HK-2 (cell line): ENCODE results near the gene EPS8.

ENCODE experiments used
- DNase-seq: peaks from one replicate; pipeline ENCODE4 v3.0.0-alpha.2; 2018; ENCODE audit not compliant: unreplicated experiment

The EPS8 gene

GRCh38 chr12:15602051-15602672 is 187.0 kb downstream of the EPS8 start:
- no peak for DNase-seq

GRCh38 chr12:15601210-15601800 is 187.9 kb downstream of the EPS8 start:
- DNase-seq, result peak; percentile 9

GRCh38 chr12:15600223-15600935 is 188.8 kb downstream of the EPS8 start:
- no peak for DNase-seq

- no peak for DNase-seq
Measured at GRCh38 chr12:15599266-15600037, 189.7 kb downstream of the EPS8 start.

- no peak for DNase-seq
Measured at GRCh38 chr12:15597125-15597830, 191.9 kb downstream of the EPS8 start.

GRCh38 chr12:15596174-15596573 is 193.0 kb downstream of the EPS8 start:
- DNase-seq, result no peak

GRCh38 chr12:15592934-15593333 is 196.3 kb downstream of the EPS8 start:
- no peak for DNase-seq

- no peak for DNase-seq
Measured at GRCh38 chr12:15591811-15592210, 197.4 kb downstream of the EPS8 start.

GRCh38 chr12:15590180-15590826 is 198.9 kb downstream of the EPS8 start:
- peak; percentile 43 for DNase-seq

GRCh38 chr12:15589328-15590032 is 199.7 kb downstream of the EPS8 start:
- no peak for DNase-seq

GRCh38 chr12:15584366-15585041 is 204.7 kb downstream of the EPS8 start:
- DNase-seq, result no peak

- no peak for DNase-seq
Measured at GRCh38 chr12:15583804-15584203, 205.4 kb downstream of the EPS8 start.

GRCh38 chr12:15581006-15581405 is 208.2 kb downstream of the EPS8 start:
- DNase-seq, result no peak

- no peak for DNase-seq
Measured at GRCh38 chr12:15580431-15580830, 208.8 kb downstream of the EPS8 start.

GRCh38 chr12:15575671-15576541 is 213.3 kb downstream of the EPS8 start:
- no peak for DNase-seq

GRCh38 chr12:15574353-15574752 is 214.8 kb downstream of the EPS8 start:
- DNase-seq, result no peak
